NCI-H146 treated with DMSO at 0.1 percent for 48 hours (cell line): Measurements from ENCODE around the gene SLC38A1.
"Not testable (repeated sequence)": the region's sequence is repeated elsewhere in the genome, so short reads cannot be mapped to it uniquely, and the experiment has no call there.

Experiments
- DNase-seq: peaks from one replicate; lab custom pipeline; 2025; ENCODE audit not compliant: unreplicated experiment; lab: John Stamatoyannopoulos, UW

The SLC38A1 gene

DNA sequence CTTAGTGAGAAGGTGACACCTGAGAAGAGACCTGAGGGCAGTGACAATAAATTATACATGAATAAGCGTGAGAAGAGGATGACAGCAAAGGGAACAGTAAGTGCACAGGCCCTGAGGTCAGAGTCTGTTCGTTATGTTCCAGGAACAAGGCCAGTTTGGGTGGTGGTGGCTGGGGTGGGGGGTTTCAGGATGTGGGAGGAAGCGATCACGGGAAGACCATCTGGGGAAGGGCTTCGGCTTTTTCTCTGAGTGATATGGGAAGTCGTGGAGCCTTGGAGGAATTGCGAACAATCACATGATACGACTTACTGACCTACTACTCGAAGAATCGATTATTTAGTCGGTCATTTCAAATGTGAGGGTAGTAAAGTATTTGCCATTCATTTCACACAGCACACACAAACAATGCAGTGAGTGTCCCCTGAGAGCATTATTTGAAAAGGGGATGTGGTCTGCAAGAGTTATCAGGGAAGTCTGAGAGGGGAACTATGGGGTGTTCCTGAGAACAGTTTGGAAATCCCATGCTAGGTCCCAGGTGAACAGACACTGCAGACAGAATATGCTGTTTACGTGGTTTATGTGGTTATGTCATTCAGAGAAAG is 94.7 kb downstream of the SLC38A1 start:
- no peak for DNase-seq

DNA sequence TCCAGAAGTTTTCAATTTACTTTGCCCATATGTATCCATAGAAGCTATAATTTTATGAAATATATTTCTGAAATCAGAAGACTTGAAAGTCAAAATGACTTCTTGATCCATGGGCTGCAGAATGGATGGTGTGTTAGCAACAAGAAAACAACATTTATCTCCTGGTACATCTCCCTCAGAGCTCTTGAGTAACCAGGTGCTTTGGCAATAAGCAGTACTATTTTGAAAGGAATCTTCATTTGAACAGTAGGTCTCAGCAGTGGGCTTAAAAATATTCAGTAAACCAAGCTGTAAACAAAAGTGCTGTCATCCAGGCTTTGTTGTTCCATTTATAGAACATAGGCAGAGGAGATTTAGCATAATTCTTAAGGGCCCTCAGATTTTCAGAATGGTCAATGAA is 100.4 kb downstream of the SLC38A1 start:
- no peak for DNase-seq

DNA sequence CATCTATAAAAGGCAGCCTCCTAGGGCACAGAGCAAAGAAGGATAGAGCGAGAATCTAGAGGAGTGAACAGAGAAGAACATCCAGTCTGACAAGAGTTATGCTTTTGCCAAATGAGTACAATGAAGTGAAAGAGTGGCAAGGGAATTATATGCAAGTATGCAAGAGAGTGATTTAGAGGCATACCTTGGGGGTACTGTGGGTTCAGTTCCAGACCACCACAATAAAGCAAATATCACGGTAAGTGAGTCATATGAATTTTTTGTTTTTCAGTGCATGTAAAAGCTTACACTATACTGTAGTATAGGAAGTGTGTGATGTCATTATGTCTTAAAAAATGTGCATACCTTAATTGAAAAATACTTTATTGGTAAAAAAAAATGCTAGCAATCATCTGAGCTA is 101.4 kb downstream of the SLC38A1 start:
- no peak for DNase-seq

DNA sequence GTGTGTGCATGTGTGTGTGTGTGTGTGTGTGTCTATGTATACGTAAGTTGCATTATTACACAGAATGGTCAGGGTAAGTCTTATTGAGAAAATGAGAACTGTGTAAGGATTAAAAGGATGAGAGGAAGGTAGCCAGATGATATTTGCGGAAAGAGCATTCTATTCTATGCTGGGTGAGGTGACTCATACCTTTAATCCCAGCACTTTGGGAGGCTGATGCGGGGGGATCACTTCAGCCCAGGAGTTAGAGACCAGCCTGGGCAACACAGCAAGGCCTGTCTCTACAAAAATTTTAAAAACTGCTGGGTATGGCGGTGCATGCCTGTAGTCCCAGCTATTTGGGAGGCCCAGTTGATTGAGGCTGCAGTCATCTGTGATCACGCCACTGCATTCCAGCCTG is 103.7 kb downstream of the SLC38A1 start:
- DNase-seq, result no peak

DNA sequence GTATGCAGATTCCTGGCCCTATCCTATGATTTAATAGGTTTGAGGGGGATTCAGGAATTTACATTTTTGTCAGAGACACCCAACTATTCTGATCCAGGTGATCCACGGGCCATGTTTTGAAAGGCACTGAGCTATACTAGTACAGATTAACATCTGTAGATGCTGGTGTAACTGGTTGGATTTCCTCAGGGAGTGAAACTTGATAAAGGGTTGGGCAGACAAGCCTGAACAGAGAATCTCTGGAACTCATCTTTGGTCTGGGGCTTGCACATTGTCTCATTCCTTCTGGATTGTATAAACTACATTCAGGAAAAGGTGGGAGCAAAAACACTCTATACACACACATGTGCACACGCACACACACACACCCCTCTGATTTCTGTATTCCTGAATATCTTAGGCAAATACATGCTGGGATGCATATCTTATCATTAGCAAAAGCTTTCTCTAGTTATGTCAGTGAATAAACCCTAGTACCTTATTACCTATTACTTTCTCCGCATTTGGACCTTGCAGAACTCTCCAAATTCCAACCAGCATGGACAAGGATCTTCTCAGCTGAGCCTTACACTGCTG is 104.6 kb downstream of the SLC38A1 start:
- DNase-seq, result no peak

DNA sequence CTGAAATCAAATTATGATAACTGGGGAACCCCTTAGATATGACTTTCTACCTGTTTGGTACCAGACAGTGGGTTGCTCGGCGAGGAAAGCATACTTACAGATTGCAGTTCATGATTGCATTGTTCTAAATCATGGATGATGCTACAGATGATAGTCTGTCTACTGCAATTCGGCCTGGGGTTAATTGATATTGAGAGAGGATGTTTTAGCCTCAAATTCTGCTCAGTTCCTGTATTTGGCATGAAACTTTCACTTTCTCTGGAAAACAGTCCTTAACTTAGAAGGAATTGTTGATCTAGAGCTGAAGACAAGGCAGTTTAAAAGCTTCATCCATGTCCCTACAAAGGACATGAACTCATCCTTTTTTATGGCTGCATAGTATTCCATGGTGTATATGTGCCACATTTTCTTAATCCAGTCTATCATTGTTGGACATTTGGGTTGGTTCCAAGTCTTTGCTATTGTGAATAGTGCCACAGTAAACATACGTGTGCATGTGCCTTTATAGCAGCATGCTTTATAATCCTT is 106.2 kb downstream of the SLC38A1 start:
- not testable (repeated sequence) for DNase-seq

DNA sequence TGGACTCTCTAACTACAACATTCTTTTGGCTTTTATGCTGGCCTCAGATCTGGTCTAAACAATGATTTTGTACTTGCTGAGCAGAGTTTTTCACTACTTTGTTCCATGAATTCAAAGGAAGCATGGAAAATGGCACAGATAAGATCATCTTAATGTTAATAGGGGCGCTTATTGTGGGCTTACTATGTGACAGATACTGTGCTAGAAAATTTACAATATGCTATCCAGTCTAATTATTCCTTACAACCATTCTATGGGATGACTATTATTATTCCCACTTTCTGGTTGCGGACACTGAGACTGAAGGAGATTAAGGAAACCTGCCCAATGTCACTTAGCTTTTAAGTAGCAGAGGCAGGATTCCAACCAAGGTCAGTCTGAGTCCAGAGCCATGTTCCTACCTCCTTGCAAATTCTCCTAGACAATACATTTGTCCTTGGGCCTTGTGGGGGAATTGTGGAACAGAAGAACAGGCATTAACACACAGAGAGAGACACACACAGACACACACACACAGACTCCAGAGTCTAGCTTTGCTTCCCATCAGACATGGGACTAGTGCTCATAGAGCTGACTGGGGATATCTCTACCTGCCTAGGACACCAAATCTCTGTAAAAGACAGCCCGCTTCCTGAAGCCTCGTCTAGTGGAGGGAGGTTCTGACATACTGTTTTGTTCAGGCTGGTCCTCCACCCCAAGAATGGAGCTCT is 107.7 kb downstream of the SLC38A1 start:
- DNase-seq, result no peak

DNA sequence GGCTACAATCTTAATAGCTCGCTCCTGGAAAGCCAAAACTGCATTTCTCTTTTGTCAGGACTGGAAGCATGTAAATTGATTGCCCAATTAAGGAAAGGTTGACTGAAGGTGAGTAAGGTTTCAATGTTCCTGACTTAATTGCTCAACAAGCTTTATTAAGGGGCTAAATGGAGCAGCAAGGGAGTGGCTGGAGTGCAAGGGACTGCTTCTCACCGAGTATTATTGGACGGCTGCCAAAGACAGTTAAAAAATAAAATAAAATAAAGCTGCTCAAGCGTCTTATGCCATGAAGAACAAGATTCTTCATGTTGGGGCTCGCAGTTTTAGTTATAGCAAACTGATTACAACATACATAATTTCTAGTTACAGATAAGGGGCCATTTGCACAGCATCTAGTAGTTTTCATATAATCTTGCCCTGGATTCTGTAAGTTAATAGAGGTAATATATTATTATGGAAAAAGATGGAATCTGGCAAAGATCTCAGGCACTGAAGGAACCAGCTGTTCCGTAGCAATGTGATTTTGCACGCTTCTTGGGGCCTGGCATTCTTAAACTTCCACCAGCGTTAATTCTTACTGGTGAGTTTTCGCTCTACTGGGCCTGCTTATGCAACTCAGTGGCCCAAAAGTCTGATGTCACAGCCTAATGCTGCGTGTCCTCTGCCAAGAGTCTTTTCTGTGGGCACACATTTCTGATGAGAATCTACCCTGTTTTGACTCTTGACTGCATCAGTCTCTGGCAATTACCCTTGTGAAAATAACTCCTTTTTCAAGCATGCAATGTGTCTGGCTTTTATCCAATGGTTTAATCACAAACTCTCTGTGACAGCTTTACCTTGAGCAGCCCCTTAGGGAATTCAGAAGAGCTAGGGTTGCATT is 108.5 kb downstream of the SLC38A1 start:
- peak; percentile 22 for DNase-seq

DNA sequence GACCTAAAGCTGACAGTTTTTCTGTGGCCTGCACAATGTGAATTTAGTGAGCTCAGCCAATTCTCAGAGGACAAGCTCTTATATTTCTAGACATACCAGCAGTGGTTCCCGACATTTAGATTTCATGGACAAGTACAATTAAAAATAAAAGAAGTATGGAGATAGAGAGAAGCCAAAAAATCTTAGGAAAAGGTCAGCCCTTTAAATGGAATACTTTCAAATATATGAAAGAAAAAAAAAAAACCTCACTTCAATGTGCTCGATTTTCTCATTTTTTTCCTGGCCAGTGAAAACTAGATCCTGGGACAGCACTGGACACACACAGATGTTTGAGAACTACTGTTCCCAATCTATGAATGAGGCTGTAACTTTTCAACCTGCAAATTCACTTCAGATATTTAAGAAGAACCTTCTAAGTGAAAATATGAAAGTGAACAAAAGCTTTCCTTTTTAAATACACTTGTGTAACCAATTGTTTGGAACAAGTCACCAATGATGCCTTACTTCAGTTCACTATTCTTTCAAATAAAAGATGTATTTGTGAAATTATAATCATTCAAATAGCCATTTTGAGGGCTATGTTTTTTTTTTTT is 109.4 kb downstream of the SLC38A1 start:
- DNase-seq, result no peak

DNA sequence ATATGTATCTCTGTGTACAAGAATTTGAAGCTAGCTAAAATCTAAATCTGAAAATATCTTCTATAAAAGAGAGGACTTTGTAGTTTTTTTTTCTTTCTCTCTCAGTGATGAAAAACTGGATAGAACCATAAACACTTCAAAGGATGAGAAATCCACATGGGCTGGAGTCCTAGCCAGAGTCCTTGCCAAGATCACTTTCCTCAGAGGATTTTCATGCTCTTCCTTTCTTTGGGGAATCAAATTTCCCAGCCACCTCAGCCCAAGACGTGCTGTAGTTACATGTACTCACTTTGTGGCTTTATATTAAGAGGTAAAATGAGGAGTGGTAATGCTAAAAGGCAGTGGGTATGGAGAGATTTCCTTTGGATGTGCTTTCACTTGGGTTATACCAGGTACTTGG is 110.3 kb downstream of the SLC38A1 start:
- no peak for DNase-seq

DNA sequence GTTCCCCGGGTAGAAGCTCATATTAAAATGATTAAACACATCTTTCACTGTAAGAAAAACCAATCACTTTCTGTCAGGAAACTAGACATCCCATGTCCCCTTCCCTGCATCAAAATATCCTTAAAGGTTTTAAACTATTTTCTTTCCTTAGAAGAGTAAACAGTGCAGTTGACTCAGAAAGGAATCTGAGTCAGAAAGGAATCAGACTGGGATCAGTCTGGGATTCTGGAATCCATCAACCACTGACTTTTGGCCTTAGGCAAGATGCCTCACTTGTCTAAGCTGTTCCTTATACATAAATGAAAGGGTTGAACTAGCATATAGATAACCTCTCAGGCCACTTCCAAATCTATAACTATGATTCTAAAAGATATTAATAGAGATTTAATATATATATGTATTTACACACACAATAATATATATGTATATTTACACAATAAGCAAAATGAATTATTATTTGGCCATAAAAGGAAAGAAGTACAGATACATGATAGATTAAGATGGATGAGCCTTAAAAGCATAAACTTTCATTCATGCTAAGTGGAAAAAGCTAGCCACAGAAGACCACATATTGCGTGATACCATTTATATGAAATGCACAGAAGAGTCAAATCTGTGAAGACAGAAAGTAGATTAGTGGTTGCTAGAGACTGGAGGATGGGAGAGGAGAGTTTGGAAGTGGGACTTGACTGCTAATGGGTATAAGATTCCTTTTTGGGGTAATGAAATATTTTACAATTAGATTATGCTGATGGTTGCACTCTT is 114.4 kb downstream of the SLC38A1 start:
- no peak for DNase-seq

DNA sequence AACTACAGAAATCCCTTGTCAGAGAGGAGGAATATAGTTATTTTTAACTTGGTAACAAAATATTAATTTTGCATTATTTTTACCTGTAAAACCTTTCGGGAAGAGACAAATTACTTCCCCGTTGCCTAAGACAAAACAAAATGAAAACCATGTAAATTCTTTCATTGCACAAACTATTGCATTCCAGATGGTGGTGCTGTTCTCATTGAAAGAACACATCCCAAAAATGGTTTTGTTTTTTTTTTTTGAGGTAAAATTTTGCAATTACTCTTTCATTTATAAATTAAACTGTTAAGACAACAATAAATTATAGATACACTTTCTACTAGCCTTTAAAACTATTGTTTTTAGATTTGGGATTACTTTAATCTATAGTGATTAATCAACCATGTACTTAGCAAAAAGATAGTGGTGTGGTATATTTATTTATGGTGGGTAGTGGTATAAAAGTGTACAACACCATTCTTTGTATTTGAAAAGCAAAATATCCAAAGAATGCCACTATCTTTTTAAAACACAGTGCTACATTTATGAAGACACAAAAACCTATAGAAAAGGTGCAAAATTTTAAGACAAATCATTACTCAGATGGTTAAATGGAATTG is 115.5 kb downstream of the SLC38A1 start:
- peak; percentile 12 for DNase-seq

DNA sequence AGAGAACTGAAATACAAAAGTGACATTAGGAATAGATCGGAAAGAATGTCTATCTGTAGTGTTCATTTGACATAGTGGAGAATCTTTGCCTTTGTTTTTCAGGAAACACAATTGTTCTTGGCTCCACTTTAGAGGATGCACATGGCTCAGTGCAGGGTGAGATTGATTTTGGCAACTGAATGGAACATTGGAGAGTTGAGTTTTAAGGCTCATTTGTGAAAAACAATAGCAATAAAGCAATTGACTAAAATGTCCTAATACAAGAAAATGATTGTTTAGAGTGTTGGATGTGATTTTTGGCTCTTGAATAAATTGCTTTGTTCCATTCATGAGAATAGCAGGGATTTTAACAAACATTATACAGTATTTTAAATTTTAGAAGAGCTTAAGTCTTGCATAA is 116.4 kb downstream of the SLC38A1 start:
- no peak for DNase-seq

DNA sequence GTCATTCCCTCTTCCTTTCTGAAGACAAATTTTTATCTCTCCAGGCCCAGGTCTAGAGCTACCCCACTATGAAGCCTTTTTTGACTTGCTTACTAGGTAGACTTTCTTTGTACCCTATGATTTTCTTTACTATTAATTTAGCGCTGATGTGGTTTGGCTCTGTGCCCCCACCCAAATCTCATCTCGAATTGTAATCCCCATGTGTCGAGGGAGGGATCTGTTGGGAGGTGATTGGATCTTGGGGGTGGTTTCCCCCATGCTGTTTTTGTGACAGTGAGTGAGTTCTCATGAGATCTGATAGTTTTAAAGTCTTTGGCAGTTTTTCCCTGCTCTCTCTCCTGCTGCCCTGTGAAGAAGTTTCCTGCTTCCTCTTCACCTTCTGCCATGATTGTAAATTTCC is 118.1 kb downstream of the SLC38A1 start:
- DNase-seq, result no peak

DNA sequence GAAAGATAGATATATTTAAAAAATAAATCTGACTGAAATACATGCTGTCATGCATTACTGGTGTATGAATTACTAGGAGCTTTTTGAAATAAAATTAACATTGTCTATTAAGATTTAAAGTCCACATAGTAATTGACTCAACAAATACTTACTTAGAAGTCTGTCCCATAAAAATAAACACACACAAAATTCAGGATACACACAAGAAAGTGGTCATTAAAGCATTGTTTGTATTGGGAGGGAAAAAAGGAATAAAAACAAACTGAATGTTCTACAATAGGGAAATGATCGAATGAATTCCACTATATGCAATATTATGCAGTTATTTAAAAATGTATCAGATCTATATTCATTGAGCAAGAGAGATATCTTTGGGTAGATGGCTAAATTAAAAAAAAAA is 118.9 kb downstream of the SLC38A1 start:
- DNase-seq, result no peak

DNA sequence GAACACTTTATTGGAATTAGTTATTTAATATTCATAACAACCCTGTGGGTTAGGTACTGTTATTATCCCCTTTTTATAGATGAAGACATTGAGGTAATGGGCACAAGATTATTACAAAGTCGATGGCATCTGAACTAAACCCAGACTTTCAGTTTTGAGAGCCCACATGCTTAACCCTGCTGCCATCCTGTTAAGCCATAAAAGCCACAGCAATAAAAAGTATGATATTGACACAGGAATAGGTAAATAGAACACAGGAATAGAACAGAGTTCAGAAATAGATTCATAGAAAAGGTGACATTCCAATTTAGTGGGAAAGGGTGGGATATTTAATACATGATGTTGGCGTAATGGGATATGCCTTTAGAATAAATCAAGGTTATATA is 119.8 kb downstream of the SLC38A1 start:
- DNase-seq, result no peak

DNA sequence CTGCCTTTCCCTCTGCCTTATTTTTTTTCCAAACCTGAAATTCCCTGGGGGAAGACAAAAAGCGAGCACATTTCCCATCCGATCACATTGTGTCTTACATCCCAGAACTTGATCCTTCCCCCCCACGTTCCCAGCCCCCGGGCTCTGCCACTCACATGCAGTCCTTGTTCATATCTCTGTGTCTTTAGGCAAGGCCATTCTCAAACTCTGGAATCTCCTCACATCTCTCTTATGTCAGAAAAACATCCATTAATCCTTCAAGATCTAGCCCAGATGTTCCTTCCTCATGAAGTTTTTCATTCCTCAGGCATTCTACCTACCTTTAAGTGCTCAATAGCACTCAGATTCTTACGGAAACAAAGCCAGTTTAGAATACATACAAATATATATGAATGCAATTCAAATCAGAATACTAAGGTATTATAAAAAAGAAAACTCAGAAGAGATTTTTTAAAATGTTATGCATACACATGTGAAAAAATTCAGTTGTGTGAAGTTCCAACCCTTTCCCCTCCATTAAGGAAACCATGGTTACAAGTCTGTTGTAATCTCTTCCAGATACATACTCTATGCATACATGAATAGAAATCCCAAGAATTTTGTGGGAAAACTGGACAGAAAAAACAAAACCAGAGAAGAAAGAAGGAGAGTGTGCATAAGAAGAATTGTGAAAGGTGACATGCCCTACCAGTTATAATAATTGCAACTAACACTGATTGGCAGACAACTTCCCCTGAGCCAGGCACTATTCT is 120.3 kb downstream of the SLC38A1 start:
- DNase-seq, result no peak

DNA sequence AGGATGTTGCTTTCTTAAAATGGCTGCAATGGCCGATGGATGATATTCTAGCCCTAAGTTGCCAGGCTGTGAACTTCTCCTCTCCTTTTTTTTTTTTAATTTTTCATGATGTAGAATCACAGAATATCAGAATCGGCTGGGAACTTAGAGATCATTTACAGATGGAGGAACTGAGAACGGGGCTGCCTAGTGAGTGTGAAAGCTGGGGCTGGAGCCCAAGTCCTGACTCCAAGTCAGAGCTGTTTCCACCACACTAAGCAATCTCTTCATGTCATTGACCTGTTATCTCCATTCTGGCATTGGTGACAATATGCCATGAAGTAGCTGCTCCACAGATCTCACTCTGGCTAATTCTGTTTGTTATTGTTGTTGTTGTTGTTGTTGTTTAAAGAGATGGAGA is 121.7 kb downstream of the SLC38A1 start:
- DNase-seq, result no peak

DNA sequence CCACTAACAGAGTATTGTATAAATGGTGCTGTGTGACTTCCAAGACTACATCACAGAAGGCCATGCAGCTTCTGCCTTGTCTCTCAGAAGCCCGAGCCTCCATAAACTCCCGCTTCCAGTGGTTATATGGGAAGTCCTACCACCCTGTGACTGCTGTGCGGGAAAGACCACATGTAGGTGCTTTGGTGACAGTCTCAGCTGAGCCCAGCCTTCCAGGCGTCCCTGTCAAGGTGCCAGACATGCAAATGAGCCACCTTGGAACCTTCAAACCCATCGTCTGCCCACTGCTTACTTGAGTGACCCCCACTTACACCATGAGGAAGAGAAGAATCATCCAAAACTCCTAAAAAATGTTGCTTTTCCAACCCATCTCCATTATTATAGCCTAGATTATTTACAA is 123.0 kb downstream of the SLC38A1 start:
- DNase-seq, result no peak
